Astrocyte (in vitro differentiated cells and primary cell): ENCODE results near the gene OPRD1.

Experiments
- CTCF ChIP-seq: IDR thresholded peaks from 2 replicates; pipeline ENCODE4 v1.5.1; 2011; ENCODE audit warnings: low read depth, mild to moderate bottlenecking, inconsistent platforms, low read length, moderate library complexity; ENCODE audit not compliant: insufficient read depth
- EZH2 ChIP-seq: IDR thresholded peaks from 2 replicates; pipeline ENCODE4 v1.6.1; 2012; ENCODE audit warnings: mild to moderate bottlenecking, low read length, inconsistent platforms; ENCODE audit not compliant: insufficient read depth

GRCh38 chr1:28898405-28898881 is 86.5 kb downstream of the OPRD1 start:
- TF ChIP-seq CTCF (no peak), EZH2 (no peak)
